Urinary bladder (tissue), 4 donors: ENCODE data around the gene TRAIP. TPM values are rescaled to one million over a fixed set of nuclear protein-coding genes. Genes with fewer than 3 reads are reported as not detected.
"Not testable (repeated sequence)": the region's sequence is repeated elsewhere in the genome, so short reads cannot be mapped to it uniquely, and the experiment has no call there.

ENCODE experiments used
- DNase-seq: peaks from one replicate; pipeline ENCODE4 v3.0.0-alpha.2; 2015; ENCODE audit errors: extremely low spot score
- H3K27ac ChIP-seq: one replicate; pipeline ENCODE4 v1.5.1; 2013; ENCODE audit warnings: low read depth, mild to moderate bottlenecking, moderate library complexity
- H3K36me3 ChIP-seq: one replicate; pipeline ENCODE4 v1.6.1; 2013; ENCODE audit warnings: mild to moderate bottlenecking, moderate library complexity; ENCODE audit not compliant: insufficient read depth
- H3K4me1 ChIP-seq: one replicate; pipeline ENCODE4 v1.6.1; 2013; ENCODE audit warnings: mild to moderate bottlenecking, moderate library complexity; ENCODE audit not compliant: insufficient read depth
- H3K4me3 ChIP-seq: one replicate; pipeline ENCODE4 v1.5.1; 2013; ENCODE audit warnings: low read depth, low read length
- WGBS: extraction: QIAGEN DNeasy Blood & Tissue Kit; methylation state at CpG from one replicate; pipeline ENCODE4 v1.1.7; 2013; 5-methylcytosine and 5-hydroxymethylcytosine counted together
- polyA plus RNA-seq: library from polyadenylated mRNA; stranded (reverse); fragments of 200-250 nt; gene quantifications from one replicate; pipeline ENCODE4 v1.2.3, GENCODE V29; 2013
- total RNA-seq: library from RNA; depleted of rRNA; stranded (reverse); fragments of >200 nt; gene quantifications from one replicate; pipeline ENCODE4 v1.2.3, GENCODE V29; 2014
- donor health status: healthy with polysubstance abuse.
- donor health status: healthy.

Gene TRAIP
- total and polyA plus RNA-seq, 2 donors: 2.6 to 6.8 TPM

- WGBS: 71% methylated on average over 6 of the region's 6 CpGs
- Histone ChIP-seq H3K36me3 (no peaks in the 10 kb centered on the region), H3K27ac (no peak overlapping the region), H3K4me3 (no peak overlapping the region), H3K4me1 (no peaks in the 10 kb centered on the region)
- no peak for DNase-seq
These were observed 30.3 kb downstream of the TRAIP start for GRCh38 chr3:49826016-49826415.

GRCh38 chr3:49823131-49823530, 33.2 kb downstream of the TRAIP start:
- not testable (repeated sequence) for DNase-seq, H3K36me3 ChIP-seq, H3K27ac ChIP-seq, H3K4me3 ChIP-seq, H3K4me1 ChIP-seq
- WGBS: 93% methylated on average over 3 of the region's 3 CpGs

GRCh38 chr3:49813497-49814174, 42.7 kb downstream of the TRAIP start, which contains the start of gene UBA7:
Gene UBA7 (minus strand): TSS chr3:49813953. CDS start chr3:49813787, 166 bp downstream.
- DNase-seq: no peak
- Histone ChIP-seq H3K27ac (peak within 1 kb of the TSS; percentile 73), H3K4me1 (no peaks in the 10 kb centered on the region), H3K4me3 (peak within 1 kb of the TSS; percentile 57), H3K36me3 (peaks cover 3% of the 10 kb centered on the region)
- WGBS: 10% methylated on average over 9 of the region's 9 CpGs

- Histone ChIP-seq H3K27ac (peak overlapping the region; percentile 73), H3K36me3 (peaks cover 3% of the 10 kb centered on the region), H3K4me1 (no peaks in the 10 kb centered on the region), H3K4me3 (peak overlapping the region; percentile 57)
- DNase-seq: no peak
- 43% methylated on average over 9 of the region's 9 CpGs for WGBS
These were observed 43.4 kb downstream of the TRAIP start for GRCh38 chr3:49812916-49813496.

- Histone ChIP-seq H3K4me1 (no peaks in the 10 kb centered on the region), H3K36me3 (peaks cover 3% of the 10 kb centered on the region), H3K27ac (no peak overlapping the region), H3K4me3 (no peak overlapping the region)
- 67% methylated on average over 13 of the region's 13 CpGs for WGBS
- DNase-seq: peak; percentile 25
These were observed 48.8 kb downstream of the TRAIP start for GRCh38 chr3:49807431-49808114.

GRCh38 chr3:49806850-49807249, 49.5 kb downstream of the TRAIP start:
- no peak for DNase-seq
- Histone ChIP-seq H3K4me1 (no peaks in the 10 kb centered on the region), H3K4me3 (no peak overlapping the region), H3K27ac (no peak overlapping the region), H3K36me3 (peaks cover 3% of the 10 kb centered on the region)
- 75% methylated on average over 2 of the region's 2 CpGs for WGBS

- Histone ChIP-seq H3K36me3 (peaks cover 3% of the 10 kb centered on the region), H3K4me3 (no peak overlapping the region), H3K27ac (peak overlapping the region; percentile 64), H3K4me1 (no peaks in the 10 kb centered on the region)
- DNase-seq: peak; percentile 82
- 44% methylated on average over 11 of the region's 11 CpGs for WGBS
These were observed 50.3 kb downstream of the TRAIP start for GRCh38 chr3:49805897-49806701.

- H3K4me1 ChIP-seq: no peaks in the 10 kb centered on the region
- no peaks in the 10 kb centered on the region for H3K36me3 ChIP-seq
- no peak overlapping the region for H3K4me3 ChIP-seq
- peak overlapping the region; percentile 64 for H3K27ac ChIP-seq
- DNase-seq: peak; percentile 59
- 32% methylated on average over 3 of the region's 3 CpGs for WGBS
These were observed 51.0 kb downstream of the TRAIP start for GRCh38 chr3:49805367-49805782.

- Histone ChIP-seq H3K27ac (peak overlapping the region; percentile 33), H3K4me3 (peak overlapping the region; percentile 70), H3K4me1 (no peaks in the 10 kb centered on the region), H3K36me3 (no peaks in the 10 kb centered on the region)
- WGBS: 61% methylated on average over 26 of the region's 26 CpGs
- no peak for DNase-seq
These were observed 52.0 kb downstream of the TRAIP start for GRCh38 chr3:49804141-49805041.

GRCh38 chr3:49803465-49804140, 52.8 kb downstream of the TRAIP start:
- DNase-seq: peak; percentile 52
- Histone ChIP-seq H3K4me3 (peak overlapping the region; percentile 70), H3K27ac (peak overlapping the region; percentile 83), H3K4me1 (no peaks in the 10 kb centered on the region), H3K36me3 (no peaks in the 10 kb centered on the region)
- 1% methylated on average over 41 of the region's 41 CpGs for WGBS

- no peaks in the 10 kb centered on the region for H3K4me1 ChIP-seq
- DNase-seq: peak; percentile 50
- peak within 1 kb of the TSS; percentile 70 for H3K4me3 ChIP-seq
- WGBS: under 1% methylated on average over 71 of the region's 71 CpGs
- no peaks in the 10 kb centered on the region for H3K36me3 ChIP-seq
- H3K27ac ChIP-seq: peak within 1 kb of the TSS; percentile 83
These were observed 53.5 kb downstream of the TRAIP start, which contains the start of gene INKA1 for GRCh38 chr3:49802719-49803464. Gene INKA1 (plus strand): TSS chr3:49803261. CDS start chr3:49803393, 132 bp downstream.
